Retinal pigment epithelial cell (primary cell): ENCODE measurements around the gene DOK1.

ENCODE experiments used
- DNase-seq: peaks from one replicate; pipeline ENCODE4 v3.0.0-alpha.2; 2010; ENCODE audit warnings: low read depth
- H3K4me3 ChIP-seq: 2 replicates; pipeline ENCODE4 v1.5.1; 2011; ENCODE audit warnings: mild to moderate bottlenecking, low read length, control low read depth, moderate library complexity
- CTCF ChIP-seq: conservative IDR thresholded peaks from 2 replicates; pipeline ENCODE4 v1.5.1; 2011; ENCODE audit warnings: low read depth, low read length, control low read depth, inconsistent platforms

Gene DOK1

GRCh38 chr2:74593826-74594772, 39.6 kb downstream of the DOK1 start:
- DNase-seq, result no peak
- TF ChIP-seq CTCF, result no peak
- no peak overlapping the region for H3K4me3 ChIP-seq

GRCh38 chr2:74596584-74596983, 42.1 kb downstream of the DOK1 start:
- TF ChIP-seq CTCF, result no peak
- H3K4me3 ChIP-seq, result no peak overlapping the region
- no peak for DNase-seq

GRCh38 chr2:74597410-74597809, 42.9 kb downstream of the DOK1 start:
- no peak for TF ChIP-seq CTCF
- no peak overlapping the region for H3K4me3 ChIP-seq
- DNase-seq, result no peak

- H3K4me3 ChIP-seq, result no peak overlapping the region
- no peak for DNase-seq
- TF ChIP-seq CTCF, result no peak
Observed at GRCh38 chr2:74599676-74600075, 45.2 kb downstream of the DOK1 start.

- no peak for TF ChIP-seq CTCF
- no peak overlapping the region for H3K4me3 ChIP-seq
- DNase-seq, result no peak
Observed at GRCh38 chr2:74602586-74603281, 48.2 kb downstream of the DOK1 start.

GRCh38 chr2:74603282-74604000, 48.9 kb downstream of the DOK1 start:
- no peak for DNase-seq

More at GRCh38 chr2:74603282-74604000, 48.9 kb downstream of the DOK1 start:
- TF ChIP-seq CTCF, result no peak
- no peak overlapping the region for H3K4me3 ChIP-seq
